ENCODE results near the gene XNDC1N.

DNA sequence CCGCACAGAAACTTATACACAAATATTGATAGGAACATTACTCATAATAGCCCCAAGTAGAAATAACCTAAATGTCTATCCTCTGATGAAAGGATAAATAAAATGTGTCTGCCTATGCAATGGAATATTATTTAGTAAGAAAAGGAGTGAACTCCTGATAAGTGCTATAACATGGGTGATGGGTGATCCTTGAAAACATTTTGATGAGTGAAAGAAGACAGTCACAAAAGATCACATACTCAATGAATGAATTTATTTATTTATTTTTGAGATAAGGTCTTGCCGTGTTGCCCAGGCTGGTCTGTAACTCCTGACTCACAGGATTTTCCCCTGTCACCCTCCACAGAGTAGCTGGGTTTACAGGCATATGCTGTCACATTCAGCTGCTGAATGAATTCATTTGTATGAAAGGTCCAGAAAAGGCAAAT is 17.8 kb upstream of the XNDC1N start:
- TF ChIP-seq, protein P1, sequence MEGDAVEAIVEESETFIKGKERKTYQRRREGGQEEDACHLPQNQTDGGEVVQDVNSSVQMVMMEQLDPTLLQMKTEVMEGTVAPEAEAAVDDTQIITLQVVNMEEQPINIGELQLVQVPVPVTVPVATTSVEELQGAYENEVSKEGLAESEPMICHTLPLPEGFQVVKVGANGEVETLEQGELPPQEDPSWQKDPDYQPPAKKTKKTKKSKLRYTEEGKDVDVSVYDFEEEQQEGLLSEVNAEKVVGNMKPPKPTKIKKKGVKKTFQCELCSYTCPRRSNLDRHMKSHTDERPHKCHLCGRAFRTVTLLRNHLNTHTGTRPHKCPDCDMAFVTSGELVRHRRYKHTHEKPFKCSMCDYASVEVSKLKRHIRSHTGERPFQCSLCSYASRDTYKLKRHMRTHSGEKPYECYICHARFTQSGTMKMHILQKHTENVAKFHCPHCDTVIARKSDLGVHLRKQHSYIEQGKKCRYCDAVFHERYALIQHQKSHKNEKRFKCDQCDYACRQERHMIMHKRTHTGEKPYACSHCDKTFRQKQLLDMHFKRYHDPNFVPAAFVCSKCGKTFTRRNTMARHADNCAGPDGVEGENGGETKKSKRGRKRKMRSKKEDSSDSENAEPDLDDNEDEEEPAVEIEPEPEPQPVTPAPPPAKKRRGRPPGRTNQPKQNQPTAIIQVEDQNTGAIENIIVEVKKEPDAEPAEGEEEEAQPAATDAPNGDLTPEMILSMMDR (IDR thresholded peaks at IDR 0.05): no peak
- TF ChIP-seq POLR2A (IDR thresholded peaks at IDR 0.05): no peak

Data from lower leg skin (tissue), 3 donors.